ENCODE results near the gene DHRS1.

Gene DHRS1

GRCh38 chr14:24299255-24300191 is at the start of gene DHRS1, which contains the start of gene NOP9:
Gene DHRS1 (minus strand): TSS chr14:24299780. CDS start chr14:24299106, 674 bp downstream.
Gene NOP9 (plus strand): TSS chr14:24299850. CDS start chr14:24299955, 105 bp downstream.
- DNase-seq (ENCODE audit: low read depth), result peak; percentile 88

GRCh38 chr14:24348186-24348585 is 48.6 kb upstream of the DHRS1 start:
- DNase-seq (ENCODE audit: low read depth), result no peak

GRCh38 chr14:24347134-24347533 is 47.6 kb upstream of the DHRS1 start:
- DNase-seq (ENCODE audit: low read depth), result no peak

GRCh38 chr14:24343795-24344660 is 44.4 kb upstream of the DHRS1 start:
- DNase-seq (ENCODE audit: low read depth), result no peak

GRCh38 chr14:24342889-24343288 is 43.3 kb upstream of the DHRS1 start:
- no peak for DNase-seq (ENCODE audit: low read depth)

GRCh38 chr14:24340606-24341005 is 41.0 kb upstream of the DHRS1 start:
- DNase-seq (ENCODE audit: low read depth), result no peak

GRCh38 chr14:24339284-24340151 is 39.9 kb upstream of the DHRS1 start, which contains the start of gene RIPK3:
Gene RIPK3 (minus strand): TSS chr14:24339991. CDS start chr14:24339826, 165 bp downstream.
- DNase-seq (ENCODE audit: low read depth), result peak; percentile 61

- DNase-seq (ENCODE audit: low read depth), result no peak
These were observed 39.3 kb upstream of the DHRS1 start for GRCh38 chr14:24338843-24339242.

GRCh38 chr14:24337824-24338175 is 38.2 kb upstream of the DHRS1 start:
- DNase-seq (ENCODE audit: low read depth), result no peak

- no peak for DNase-seq (ENCODE audit: low read depth)
These were observed 37.7 kb upstream of the DHRS1 start for GRCh38 chr14:24337144-24337823.

- DNase-seq (ENCODE audit: low read depth), result no peak
These were observed 36.0 kb upstream of the DHRS1 start for GRCh38 chr14:24335461-24336171.

GRCh38 chr14:24334431-24335291 is 35.1 kb upstream of the DHRS1 start, which contains the start of gene ADCY4:
Gene ADCY4 (minus strand): TSS chr14:24335071. CDS start chr14:24334652, 419 bp downstream.
- no peak for DNase-seq (ENCODE audit: low read depth)

- peak; percentile 84 for DNase-seq (ENCODE audit: low read depth)
These were observed 32.9 kb upstream of the DHRS1 start for GRCh38 chr14:24332268-24332993.

- no peak for DNase-seq (ENCODE audit: low read depth)
These were observed 32.2 kb upstream of the DHRS1 start for GRCh38 chr14:24331731-24332267.

GRCh38 chr14:24330973-24331674 is 31.5 kb upstream of the DHRS1 start:
- DNase-seq (ENCODE audit: low read depth), result no peak

- DNase-seq (ENCODE audit: low read depth), result no peak
These were observed 30.2 kb upstream of the DHRS1 start for GRCh38 chr14:24329736-24330135.

GRCh38 chr14:24329073-24329663 is 29.6 kb upstream of the DHRS1 start:
- no peak for DNase-seq (ENCODE audit: low read depth)
